ENCODE data around the gene MAP1B. TPM values are rescaled to one million over a fixed set of nuclear protein-coding genes. Genes with fewer than 3 reads are reported as not detected.

The MAP1B gene
- total and polyA plus RNA-seq, 10 of the 15 experiments (the other 5 are each of a cell fraction or from before 2014, with no cell fraction given), result 0.02 to 0.81 (median 0.06) TPM; not detected in 1

DNA sequence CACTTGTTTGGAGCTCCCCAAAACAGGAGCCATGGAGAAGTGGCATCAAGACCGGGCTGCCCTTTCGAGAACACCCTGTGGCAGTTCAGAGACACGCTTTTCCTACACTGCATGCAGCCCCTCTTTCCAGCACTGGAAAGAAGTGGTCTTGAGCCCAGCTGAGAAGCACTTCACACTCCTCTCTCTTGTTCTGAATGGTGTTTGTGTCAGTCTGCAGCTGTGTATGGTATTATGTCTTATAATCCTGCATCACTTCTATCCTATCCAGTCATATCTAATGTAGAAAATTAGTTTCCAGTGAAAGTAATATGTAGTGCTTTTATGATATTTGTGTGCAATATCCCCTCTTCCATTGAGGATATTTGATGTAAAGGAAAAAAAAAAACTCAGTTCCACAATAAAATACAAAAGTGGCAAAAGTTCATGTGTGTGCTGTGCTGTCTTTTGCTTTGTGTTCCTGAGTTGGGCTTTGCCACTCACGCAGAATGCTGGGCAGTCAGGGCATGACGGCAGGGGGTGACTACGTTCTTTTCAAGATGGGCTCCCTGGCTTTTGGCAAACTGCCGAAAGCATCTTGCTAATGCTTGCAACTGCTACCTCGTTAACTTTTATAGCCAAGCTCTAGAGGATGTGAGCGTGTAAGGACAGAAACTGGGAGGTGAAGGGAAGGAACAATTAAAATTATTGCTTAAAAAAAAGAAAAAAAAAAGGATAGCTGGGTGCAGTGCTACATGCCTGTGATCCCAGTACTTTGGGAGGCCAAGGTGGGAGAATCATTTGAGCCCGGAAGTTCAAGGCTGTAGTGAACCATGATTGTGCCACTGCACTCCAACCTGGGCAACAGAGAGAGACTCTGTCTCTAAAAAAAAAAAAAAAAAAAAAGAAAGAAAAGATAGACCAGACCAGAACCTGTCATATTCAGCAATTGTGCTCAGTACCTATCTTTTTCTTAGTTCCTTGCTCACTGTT is 102.2 kb downstream of the MAP1B start (continued):
- TF ChIP-seq, protein P1, sequence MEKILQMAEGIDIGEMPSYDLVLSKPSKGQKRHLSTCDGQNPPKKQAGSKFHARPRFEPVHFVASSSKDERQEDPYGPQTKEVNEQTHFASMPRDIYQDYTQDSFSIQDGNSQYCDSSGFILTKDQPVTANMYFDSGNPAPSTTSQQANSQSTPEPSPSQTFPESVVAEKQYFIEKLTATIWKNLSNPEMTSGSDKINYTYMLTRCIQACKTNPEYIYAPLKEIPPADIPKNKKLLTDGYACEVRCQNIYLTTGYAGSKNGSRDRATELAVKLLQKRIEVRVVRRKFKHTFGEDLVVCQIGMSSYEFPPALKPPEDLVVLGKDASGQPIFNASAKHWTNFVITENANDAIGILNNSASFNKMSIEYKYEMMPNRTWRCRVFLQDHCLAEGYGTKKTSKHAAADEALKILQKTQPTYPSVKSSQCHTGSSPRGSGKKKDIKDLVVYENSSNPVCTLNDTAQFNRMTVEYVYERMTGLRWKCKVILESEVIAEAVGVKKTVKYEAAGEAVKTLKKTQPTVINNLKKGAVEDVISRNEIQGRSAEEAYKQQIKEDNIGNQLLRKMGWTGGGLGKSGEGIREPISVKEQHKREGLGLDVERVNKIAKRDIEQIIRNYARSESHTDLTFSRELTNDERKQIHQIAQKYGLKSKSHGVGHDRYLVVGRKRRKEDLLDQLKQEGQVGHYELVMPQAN (conservative IDR thresholded peaks at IDR 0.05), result no peak
- TF ChIP-seq, protein P2, sequence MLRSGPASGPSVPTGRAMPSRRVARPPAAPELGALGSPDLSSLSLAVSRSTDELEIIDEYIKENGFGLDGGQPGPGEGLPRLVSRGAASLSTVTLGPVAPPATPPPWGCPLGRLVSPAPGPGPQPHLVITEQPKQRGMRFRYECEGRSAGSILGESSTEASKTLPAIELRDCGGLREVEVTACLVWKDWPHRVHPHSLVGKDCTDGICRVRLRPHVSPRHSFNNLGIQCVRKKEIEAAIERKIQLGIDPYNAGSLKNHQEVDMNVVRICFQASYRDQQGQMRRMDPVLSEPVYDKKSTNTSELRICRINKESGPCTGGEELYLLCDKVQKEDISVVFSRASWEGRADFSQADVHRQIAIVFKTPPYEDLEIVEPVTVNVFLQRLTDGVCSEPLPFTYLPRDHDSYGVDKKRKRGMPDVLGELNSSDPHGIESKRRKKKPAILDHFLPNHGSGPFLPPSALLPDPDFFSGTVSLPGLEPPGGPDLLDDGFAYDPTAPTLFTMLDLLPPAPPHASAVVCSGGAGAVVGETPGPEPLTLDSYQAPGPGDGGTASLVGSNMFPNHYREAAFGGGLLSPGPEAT (IDR thresholded peaks at IDR 0.05; ENCODE audit: low read depth), result no peak
- TF ChIP-seq SMAD5 (IDR thresholded peaks at IDR 0.05; ENCODE audit: low read depth), result no peak
- TF ChIP-seq HDAC2 (IDR thresholded peaks at IDR 0.05), result no peak
- TF ChIP-seq, protein P3, sequence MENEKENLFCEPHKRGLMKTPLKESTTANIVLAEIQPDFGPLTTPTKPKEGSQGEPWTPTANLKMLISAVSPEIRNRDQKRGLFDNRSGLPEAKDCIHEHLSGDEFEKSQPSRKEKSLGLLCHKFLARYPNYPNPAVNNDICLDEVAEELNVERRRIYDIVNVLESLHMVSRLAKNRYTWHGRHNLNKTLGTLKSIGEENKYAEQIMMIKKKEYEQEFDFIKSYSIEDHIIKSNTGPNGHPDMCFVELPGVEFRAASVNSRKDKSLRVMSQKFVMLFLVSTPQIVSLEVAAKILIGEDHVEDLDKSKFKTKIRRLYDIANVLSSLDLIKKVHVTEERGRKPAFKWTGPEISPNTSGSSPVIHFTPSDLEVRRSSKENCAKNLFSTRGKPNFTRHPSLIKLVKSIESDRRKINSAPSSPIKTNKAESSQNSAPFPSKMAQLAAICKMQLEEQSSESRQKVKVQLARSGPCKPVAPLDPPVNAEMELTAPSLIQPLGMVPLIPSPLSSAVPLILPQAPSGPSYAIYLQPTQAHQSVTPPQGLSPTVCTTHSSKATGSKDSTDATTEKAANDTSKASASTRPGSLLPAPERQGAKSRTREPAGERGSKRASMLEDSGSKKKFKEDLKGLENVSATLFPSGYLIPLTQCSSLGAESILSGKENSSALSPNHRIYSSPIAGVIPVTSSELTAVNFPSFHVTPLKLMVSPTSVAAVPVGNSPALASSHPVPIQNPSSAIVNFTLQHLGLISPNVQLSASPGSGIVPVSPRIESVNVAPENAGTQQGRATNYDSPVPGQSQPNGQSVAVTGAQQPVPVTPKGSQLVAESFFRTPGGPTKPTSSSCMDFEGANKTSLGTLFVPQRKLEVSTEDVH (IDR thresholded peaks at IDR 0.05; ENCODE audit: low read depth, partially characterized antibody), result no peak

Measured in GM12878 (cell line).